GM12878 (cell line): ENCODE results near the gene CUEDC1. TPM values are rescaled to one million over a fixed set of nuclear protein-coding genes. Genes with fewer than 3 reads are reported as not detected.

Experiments used
- ATAC-seq: fragments of 200-7000 bp; cut with Tn5 transposase; 3 replicates; pipeline ENCODE4 v1.9.1; 2020; ENCODE audit warnings: mild to moderate bottlenecking, moderate library complexity
- BruUV-seq: library from RNA; stranded (reverse); fragments of 400-500 nt; replicated peaks from 2 replicates; lab custom pipeline; 2021; lab: Mats Ljungman, UMichigan
- CTCF ChIA-PET: fragments of 300-600 bp; sonication (Branson Sonifier 250); formaldehyde crosslinking; extraction: SDS; loops from one replicate; lab custom pipeline; 2021; ENCODE audit warnings: inconsistent platforms; lab: Yijun Ruan, JAX
- POLR2A ChIA-PET: fragments of 350-600 bp; formaldehyde crosslinking; extraction: SDS; loops from one replicate; lab custom pipeline; 2021; ENCODE audit warnings: inconsistent platforms; lab: Charles Lee
- RAD21 ChIA-PET: fragments of 300-600 bp; sonication (Branson Sonifier 250); formaldehyde crosslinking; loops from one replicate; lab custom pipeline; 2023; ENCODE audit warnings: antibody characterized with exemption; ENCODE audit not compliant: unreplicated experiment; lab: Charles Lee
- SMC1A ChIA-PET: fragments of 300-600 bp; sonication (Branson Sonifier 250); formaldehyde crosslinking; loops from one replicate; lab custom pipeline; 2023; ENCODE audit not compliant: unreplicated experiment, uncharacterized antibody; lab: Charles Lee
- DNase-seq: peaks from one replicate; pipeline ENCODE4 v3.0.0-alpha.2; 2011; ENCODE audit warnings: low read depth, low spot score
- FAIRE-seq: peaks from 3 replicates; lab custom pipeline; 2011; peaks lifted over from hg19 to GRCh38; lab: Jason Lieb, UNC
- H2AFZ ChIP-seq: 2 replicates; pipeline ENCODE4 v1.6.0; 2011; ENCODE audit warnings: low read depth, low read length, control low read depth; ENCODE audit not compliant: control insufficient read depth
- H3K27ac ChIP-seq: 2 replicates; pipeline ENCODE4 v1.5.1; 2011; ENCODE audit warnings: control low read depth; ENCODE audit not compliant: control insufficient read depth, insufficient read depth
- H3K27me3 ChIP-seq, 2 experiments: replicated peaks in 1 of 2; 2 replicates each; pipeline versions ENCODE4 v1.6.0 to v1.6.1; 2011; ENCODE audit warnings: low read length in 1 of 2; ENCODE audit not compliant: control insufficient read depth in 2 of 2, insufficient read depth in 2 of 2
- H3K36me3 ChIP-seq, 2 experiments: 2 replicates each; pipeline ENCODE4 v1.5.1; 2011; ENCODE audit warnings: low read length in 1 of 2; ENCODE audit not compliant: control insufficient read depth in 2 of 2, insufficient read depth in 2 of 2
- H3K4me1 ChIP-seq: 2 replicates; pipeline ENCODE4 v1.6.1; 2011; ENCODE audit warnings: mild to moderate bottlenecking, low read length, moderate library complexity, mixed read lengths; ENCODE audit not compliant: control insufficient read depth, insufficient read depth
- H3K4me2 ChIP-seq: 2 replicates; pipeline ENCODE4 v1.6.0; 2011; ENCODE audit warnings: control low read depth; ENCODE audit not compliant: control insufficient read depth, insufficient read depth
- H3K4me3 ChIP-seq: fragments of 200-600 bp; sonication (generic); 2 replicates; pipeline ENCODE4 v1.5.1; 2016
- H3K79me2 ChIP-seq: 2 replicates; pipeline ENCODE4 v1.6.0; 2011; ENCODE audit warnings: low read length; ENCODE audit not compliant: control insufficient read depth, insufficient read depth
- H3K9ac ChIP-seq: 2 replicates; pipeline ENCODE4 v1.8.0; 2011; ENCODE audit warnings: low read length, control low read depth, mixed read lengths; ENCODE audit not compliant: control insufficient read depth, insufficient read depth
- H3K9me3 ChIP-seq: replicated peaks from 3 replicates; pipeline ENCODE4 v1.5.1; 2011; ENCODE audit warnings: mild to moderate bottlenecking, low read length; ENCODE audit not compliant: control insufficient read depth, insufficient read depth
- H4K20me1 ChIP-seq: 2 replicates; pipeline ENCODE4 v1.6.0; 2011; ENCODE audit not compliant: control insufficient read depth, insufficient read depth
- BCLAF1 ChIP-seq: fragments of 450-650 bp; IDR thresholded peaks from 2 replicates; pipeline ENCODE4 v1.6.1; 2017; ENCODE audit warnings: antibody characterized with exemption, mild to moderate bottlenecking, moderate library complexity
- CBX3 ChIP-seq: fragments of 200-600 bp; sonication (generic); IDR thresholded peaks from 2 replicates; pipeline ENCODE4 v1.6.1; 2016; ENCODE audit warnings: low read depth, borderline replicate concordance
- CEBPB ChIP-seq, 2 experiments: fragments of 150-350 bp in 1 of 2; IDR thresholded peaks; 2 replicates each; pipeline ENCODE4 v1.6.1; 2012 to 2014; ENCODE audit warnings: low read depth in 2 of 2, low read length in 2 of 2, borderline replicate concordance in 1 of 2, inconsistent platforms in 1 of 2
- HDAC6 ChIP-seq: fragments of 200-600 bp; sonication (generic); IDR thresholded peaks from one replicate; pipeline ENCODE4 v1.8.0; 2017; ENCODE audit warnings: antibody characterized with exemption; ENCODE audit not compliant: unreplicated experiment
- IRF4 ChIP-seq: IDR thresholded peaks from 2 replicates; pipeline ENCODE4 v1.6.1; 2011; ENCODE audit warnings: low read depth, low read length
- RELA ChIP-seq: fragments of 450-650 bp; IDR thresholded peaks from 2 replicates; pipeline ENCODE4 v1.8.0; 2014; ENCODE audit warnings: borderline replicate concordance; ENCODE audit not compliant: partially characterized antibody
- USF1 ChIP-seq: IDR thresholded peaks from 2 replicates; pipeline ENCODE4 v1.6.1; 2011; ENCODE audit warnings: borderline replicate concordance, low read depth, mild to moderate bottlenecking, moderate library complexity, mixed read lengths, low read length; ENCODE audit not compliant: insufficient read depth; ENCODE audit errors: extremely low read length
- YBX1 ChIP-seq: fragments of 450-650 bp; IDR thresholded peaks from 2 replicates; pipeline ENCODE4 v1.6.1; 2016; ENCODE audit warnings: antibody characterized with exemption
- ZNF24 ChIP-seq: fragments of 450-650 bp; IDR thresholded peaks from 2 replicates; pipeline ENCODE4 v1.6.1; 2017; ENCODE audit warnings: antibody characterized with exemption, mild to moderate bottlenecking
- WGBS: methylation state at CpG from one replicate; pipeline ENCODE4 v1.1.6; 2016; ENCODE audit warnings: low lambda C conversion rate; ENCODE audit not compliant: insufficient replicate concordance, insufficient coverage; ENCODE audit errors: missing lambda C conversion rate; 5-methylcytosine and 5-hydroxymethylcytosine counted together
- in situ Hi-C: fragments of 300-500 bp; cut with MboI; formaldehyde crosslinking; loops from 9 replicates; pipeline ENCODE4 v1.14.3; 2018; ENCODE audit warnings: mixed read lengths
- intact Hi-C: fragments of 100-400 bp; cut with micrococcal nuclease; formaldehyde crosslinking; loops from one replicate; pipeline ENCODE4 v1.14.2; 2022; ENCODE audit not compliant: unreplicated experiment
- polyA plus RNA-seq, 11 experiments: library from polyadenylated mRNA; depleted of rRNA in 4 of 11; unstranded in 6 of 11; stranded (reverse) in 5 of 11; fragments of >200 nt; fragmentation: Nextera tagmentation in 4 of 11; fragmentation: Illumina TruSeq in 1 of 11; extraction: Ambion mirVana in 4 of 11; extraction: Trizol in 1 of 11; gene quantifications; 1 replicate in 1 of 11; 2 replicates in 10 of 11; pipeline versions ENCODE4 v1.2.1 to v1.2.3, GENCODE V29; 2011 to 2016; ENCODE audit warnings: inconsistent platforms in 2 of 11, missing spikeins in 2 of 11, low read depth in 1 of 11
- total RNA-seq, 4 experiments: library from RNA; depleted of rRNA in 3 of 4; stranded (reverse); fragments of >200 nt in 3 of 4; fragmentation: Illumina TruSeq in 1 of 4; extraction: Trizol in 1 of 4; gene quantifications; 2 replicates each; pipeline versions ENCODE4 v1.2.1 to v1.2.3, GENCODE V29; 2013 to 2021

The CUEDC1 gene
- total and polyA plus RNA-seq, 10 of the 15 experiments (the other 5 are each of a cell fraction or from before 2014, with no cell fraction given) = 0.24 to 7.4 (median 1.8) TPM

DNA sequence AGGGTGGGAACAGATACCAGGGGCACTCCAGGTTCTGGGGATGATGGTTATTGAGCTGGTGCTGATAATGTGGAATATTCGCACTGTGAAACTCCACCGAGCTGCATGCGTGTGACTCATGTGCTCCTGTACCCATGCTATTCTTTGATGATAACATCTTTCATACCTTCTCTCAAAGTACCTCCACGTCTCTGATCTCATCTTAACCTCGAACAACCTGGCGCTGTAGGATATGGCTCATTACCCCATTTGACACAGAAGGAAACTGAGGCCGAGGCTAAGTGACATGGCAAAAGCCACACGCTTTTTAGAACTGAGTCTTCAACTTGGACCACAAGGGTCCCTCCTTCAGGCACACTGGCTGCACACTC lies 75.1 kb downstream of the CUEDC1 start:
- 8% methylated on average over 8 of the region's 8 CpGs for WGBS
- no peak for ATAC-seq
- no peak overlapping the region for H2AFZ ChIP-seq
- no peaks in the 10 kb centered on the region for H3K79me2 ChIP-seq
- ChIA-PET POLR2A (no interaction called here), SMC1A (interaction anchor here (1.4 to 1.7 kb wide), 2 partner anchors 20 to 22 kb away, joined by 8 to 10 read pairs; no protein-coding TSS in a partner anchor), CTCF (interaction anchor here (3.4 kb wide), 1 partner anchor 119 kb away, joined by 16 read pairs; no protein-coding TSS in a partner anchor), RAD21 (interaction anchor here (0.8 kb wide), 1 partner anchor 109 kb away, joined by 3 read pairs; no protein-coding TSS in a partner anchor)
- no peaks in the 10 kb centered on the region for H3K9me3 ChIP-seq
- no peak for TF ChIP-seq ZNF24
- no peak for TF ChIP-seq USF1
- TF ChIP-seq CEBPB (IDR thresholded peaks at IDR 0.05; ENCODE audit: borderline replicate concordance in 1 of 2, low read depth in 2 of 2, low read length in 2 of 2) = no peak
- no peak for FAIRE-seq
- H3K9ac ChIP-seq = no peak overlapping the region
- no peak overlapping the region for H3K4me2 ChIP-seq
- intact Hi-C loops = no loop called here
- no peaks in the 10 kb centered on the region for H3K36me3 ChIP-seq
- BruUV-seq = no TSS peak
- H4K20me1 ChIP-seq = no peaks in the 10 kb centered on the region
- DNase-seq = no peak
- no peak overlapping the region for H3K4me3 ChIP-seq
- in situ Hi-C loops = no loop called here
- no peak overlapping the region for H3K27ac ChIP-seq
- peaks cover 0 to 1% of the 10 kb centered on the region in 2 experiments; a peak in 1 of 4 replicates for H3K27me3 ChIP-seq
- H3K4me1 ChIP-seq = peaks cover 3% of the 10 kb centered on the region; the same call in 1 of the 2 replicates

DNA sequence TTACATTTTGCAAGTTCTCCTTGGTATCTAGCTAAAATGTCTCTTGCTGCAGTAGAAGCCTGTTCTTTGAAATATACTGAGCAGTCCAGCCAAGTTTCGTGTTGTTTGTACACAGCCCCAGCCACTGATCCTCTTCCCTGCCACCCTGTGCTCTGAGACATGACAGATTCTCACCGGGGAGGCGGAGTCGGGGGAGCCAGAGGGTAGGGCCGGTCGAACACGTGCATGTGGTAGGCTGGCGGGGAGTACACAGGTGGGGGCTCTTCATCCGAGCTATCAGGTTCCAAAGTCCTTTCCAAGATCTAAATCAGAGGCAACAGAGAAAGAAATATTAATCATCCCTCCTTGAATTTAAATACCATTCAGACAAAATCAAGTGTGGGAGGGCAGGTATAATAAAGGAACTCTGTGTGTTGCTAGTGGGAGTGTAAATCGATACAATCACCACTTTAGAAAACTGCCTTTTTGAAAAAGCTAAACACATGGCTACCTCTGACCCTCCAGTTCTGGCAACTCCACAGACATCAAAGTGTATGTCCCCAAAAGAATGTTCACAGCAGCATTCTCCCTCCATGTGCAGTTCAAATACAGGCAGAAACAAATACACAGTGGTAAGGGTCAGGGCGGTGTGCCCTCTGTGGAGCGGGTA lies 75.7 kb downstream of the CUEDC1 start:
- Histone ChIP-seq H3K4me3 (no peak overlapping the region), H3K4me1 (peaks cover 3% of the 10 kb centered on the region; the same call in 1 of the 2 replicates), H3K9ac (no peak overlapping the region), H3K79me2 (no peaks in the 10 kb centered on the region), H3K36me3 (no peaks in the 10 kb centered on the region), H3K4me2 (no peak overlapping the region), H3K27me3 (peaks cover 0 to 1% of the 10 kb centered on the region in 2 experiments; a peak in 1 of 4 replicates), H4K20me1 (no peaks in the 10 kb centered on the region), H2AFZ (no peak overlapping the region), H3K9me3 (no peaks in the 10 kb centered on the region), H3K27ac (no peak overlapping the region)
- ChIA-PET RAD21 (interaction anchor here (0.8 to 1.6 kb wide), 2 partner anchors 22 to 110 kb away, joined by 3 read pairs; no protein-coding TSS in a partner anchor), CTCF (interaction anchor here (1.2 to 5.9 kb wide), 4 partner anchors 12 to 119 kb away, joined by 3 to 23 read pairs (median 14); no protein-coding TSS in a partner anchor), SMC1A (interaction anchor here (0.9 to 2.0 kb wide), 6 partner anchors 13 to 145 kb away, joined by 3 to 10 read pairs (median 5); no protein-coding TSS in a partner anchor), POLR2A (no interaction called here)
- DNase-seq (no peak), FAIRE-seq (no peak), ATAC-seq (no peak)
- no TSS peak for BruUV-seq
- in situ Hi-C loops (no loop called here), intact Hi-C loops (no loop called here)
- TF ChIP-seq HDAC6 (no peak), YBX1 (no peak), BCLAF1 (no peak), IRF4 (no peak), CBX3 (no peak), RELA (no peak)
- 51% methylated on average over 12 of the region's 12 CpGs for WGBS
